Measurements from ENCODE around the gene MAN2C1.

GRCh38 chr15:75349851-75350588 is 18.4 kb downstream of the MAN2C1 start:
- no peak for TF ChIP-seq CTCF (conservative IDR thresholded peaks at IDR 0.05)
- no peak for TF ChIP-seq ZFX (IDR thresholded peaks at IDR 0.05)

Measured in C4-2B (cell line).